ENCODE measurements around the gene MYO16. TPM values are rescaled to one million over a fixed set of nuclear protein-coding genes. Genes with fewer than 3 reads are reported as not detected.

Gene MYO16
- total RNA-seq, 1 donor from 2014 or later = 2.9 TPM

DNA sequence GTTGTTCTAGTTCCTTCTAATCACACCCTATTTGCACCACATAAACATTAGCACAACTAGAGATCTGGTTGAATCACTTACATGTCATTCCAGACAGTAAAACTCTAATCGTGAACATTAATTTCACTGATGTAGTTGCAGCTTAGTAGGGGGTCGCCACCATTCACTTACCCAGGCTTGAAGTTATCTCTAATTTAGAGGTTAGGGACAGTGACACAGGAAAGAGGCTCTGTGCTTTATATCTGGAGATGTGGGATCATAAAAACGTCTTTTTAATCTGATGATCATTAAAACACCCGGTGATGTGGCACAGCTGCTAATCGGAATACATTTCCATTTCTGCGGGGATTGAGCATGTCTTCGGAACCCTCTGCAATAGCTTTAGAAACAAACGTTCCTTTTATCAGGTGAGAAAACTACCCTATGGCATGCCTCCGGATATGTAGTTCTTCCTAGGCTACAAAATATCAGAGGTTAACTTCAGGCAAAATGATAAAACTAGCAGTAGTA is 523.0 kb downstream of the MYO16 start:
- DNase-seq (ENCODE audit: low spot score) = no peak

- no peak for DNase-seq (ENCODE audit: low spot score)
These were observed 523.5 kb downstream of the MYO16 start for GRCh38 chr13:109152941-109153340.

DNA sequence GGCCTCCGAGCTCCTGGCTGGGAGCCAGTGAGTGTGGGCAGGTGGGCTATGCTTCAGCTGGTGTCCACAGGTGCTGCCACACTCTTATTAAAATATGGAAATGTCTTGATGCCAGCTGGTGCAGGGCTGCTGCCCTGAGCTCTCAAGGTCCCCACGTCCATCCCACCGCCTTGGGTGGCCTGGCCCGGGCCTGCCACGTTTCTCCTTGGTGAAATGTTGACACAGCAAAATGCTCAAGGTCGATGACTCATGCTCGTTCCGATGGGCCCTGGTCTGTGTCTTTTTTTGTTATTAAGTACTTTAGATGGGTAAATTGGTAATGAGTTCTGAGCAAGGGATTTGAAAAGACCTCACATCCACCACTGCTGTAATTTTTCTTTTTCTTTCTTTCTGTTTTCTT is 524.7 kb downstream of the MYO16 start:
- DNase-seq (ENCODE audit: low spot score) = no peak

DNA sequence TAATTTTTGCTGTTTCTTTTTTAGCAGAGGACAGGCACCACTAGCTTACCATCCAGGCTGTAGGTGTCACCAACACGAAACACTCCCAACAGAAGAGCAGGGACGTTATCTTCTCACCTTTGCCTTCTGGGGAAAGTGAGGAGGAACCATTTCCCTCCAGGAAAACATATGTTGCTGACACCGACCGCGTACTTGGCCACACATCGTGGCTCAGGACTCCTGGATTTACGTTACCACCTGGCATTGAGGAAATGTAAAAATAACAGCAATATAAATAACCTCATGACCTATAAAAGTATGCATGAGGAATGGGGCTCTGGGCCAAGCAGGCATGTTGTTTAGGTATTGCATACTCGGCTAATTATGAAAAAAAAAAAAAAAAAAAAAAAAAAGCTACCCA is 525.1 kb downstream of the MYO16 start:
- no peak for DNase-seq (ENCODE audit: low spot score)

DNA sequence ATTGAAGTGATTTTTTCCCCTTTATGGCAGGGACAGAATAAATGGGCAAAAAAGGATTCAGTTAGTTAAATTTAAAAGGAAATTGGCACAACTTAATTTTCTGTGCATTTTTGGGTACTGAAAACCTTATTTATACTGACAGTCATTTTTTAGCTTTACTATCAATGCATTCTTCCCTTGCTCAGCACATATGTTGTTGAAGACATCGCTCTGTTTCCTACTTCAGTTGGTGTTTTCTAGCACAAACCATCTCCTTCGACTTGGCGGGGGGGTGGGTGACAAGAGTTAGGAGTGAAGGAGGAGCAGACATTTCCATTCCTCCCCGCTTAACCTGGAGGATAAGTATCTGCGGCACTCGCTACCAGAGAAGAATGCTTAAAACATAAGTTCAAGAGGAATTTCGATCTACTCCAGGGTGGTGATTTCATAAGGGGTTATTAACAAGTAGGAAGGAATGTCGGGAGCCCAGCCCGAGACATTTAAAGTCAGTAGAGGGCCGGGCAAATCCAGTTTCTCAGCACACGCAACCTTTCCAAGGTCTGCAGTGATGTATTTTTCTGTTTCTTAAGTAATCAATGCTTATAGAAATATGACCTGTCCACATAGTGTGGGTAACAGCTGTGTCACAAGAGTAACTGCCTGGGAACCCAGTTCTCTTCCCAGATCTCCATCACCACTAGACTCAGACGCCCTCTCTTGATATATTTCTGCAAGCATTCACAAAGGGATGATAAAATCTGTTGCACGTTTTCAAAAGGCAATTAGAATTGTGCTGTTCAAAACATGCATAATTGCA is 525.8 kb downstream of the MYO16 start:
- no peak for DNase-seq (ENCODE audit: low spot score)

DNA sequence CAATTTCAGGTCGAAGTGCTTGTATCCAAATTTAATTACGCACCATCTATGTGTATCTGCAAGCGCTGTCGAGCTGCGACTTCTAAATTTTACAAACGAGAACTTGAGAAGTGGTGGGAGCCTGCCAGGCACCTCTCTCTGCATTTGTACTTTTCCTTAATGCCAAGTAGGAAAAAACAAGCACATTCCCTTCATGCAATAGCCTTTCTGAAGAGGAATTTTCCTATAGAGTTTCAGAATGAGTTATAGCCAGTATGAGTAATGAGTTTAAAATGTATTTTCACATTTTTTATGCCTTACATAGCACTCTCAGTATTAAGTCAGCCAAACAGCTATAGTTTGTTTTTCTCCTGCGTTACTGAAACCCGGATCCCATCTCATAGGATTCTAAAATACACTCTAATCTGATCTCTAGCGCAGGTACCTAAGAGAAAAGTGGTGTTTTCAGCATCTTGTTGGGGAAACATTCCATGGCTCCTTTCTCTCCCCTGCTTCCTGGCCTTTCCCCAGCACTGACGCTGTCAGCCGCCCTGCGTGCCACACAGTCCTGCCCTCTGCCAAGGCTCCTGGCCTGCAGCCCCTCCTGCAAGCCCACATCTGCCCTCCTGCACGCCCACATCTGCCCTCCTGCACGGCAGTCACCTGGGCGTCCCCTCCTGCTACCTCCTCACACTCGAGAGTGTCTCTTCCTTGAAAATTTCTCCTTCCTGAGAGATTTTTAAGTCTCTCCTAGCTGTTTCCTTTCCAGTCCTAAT is 526.9 kb downstream of the MYO16 start:
- peak; percentile 89 for DNase-seq (ENCODE audit: low spot score)

DNA sequence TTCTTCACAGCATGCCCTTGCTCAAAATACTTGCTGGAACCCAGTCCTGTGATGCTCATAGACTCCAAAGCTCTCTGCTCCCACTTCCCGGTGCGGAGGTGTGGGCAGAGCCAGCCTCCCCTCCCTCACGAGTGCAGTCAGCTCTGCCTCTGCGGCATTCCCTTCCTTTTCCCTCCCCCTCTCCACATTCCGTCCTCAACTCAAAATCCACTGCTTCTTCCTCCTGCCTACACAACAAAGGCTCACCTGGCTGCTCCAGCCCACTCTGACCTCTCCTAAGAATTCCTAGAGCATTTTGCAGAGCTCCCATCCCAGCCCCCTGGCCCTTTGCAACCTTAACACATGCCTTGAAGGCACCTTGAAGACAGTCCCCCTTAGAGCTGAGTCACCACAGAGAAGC is 527.9 kb downstream of the MYO16 start:
- DNase-seq (ENCODE audit: low spot score) = no peak

DNA sequence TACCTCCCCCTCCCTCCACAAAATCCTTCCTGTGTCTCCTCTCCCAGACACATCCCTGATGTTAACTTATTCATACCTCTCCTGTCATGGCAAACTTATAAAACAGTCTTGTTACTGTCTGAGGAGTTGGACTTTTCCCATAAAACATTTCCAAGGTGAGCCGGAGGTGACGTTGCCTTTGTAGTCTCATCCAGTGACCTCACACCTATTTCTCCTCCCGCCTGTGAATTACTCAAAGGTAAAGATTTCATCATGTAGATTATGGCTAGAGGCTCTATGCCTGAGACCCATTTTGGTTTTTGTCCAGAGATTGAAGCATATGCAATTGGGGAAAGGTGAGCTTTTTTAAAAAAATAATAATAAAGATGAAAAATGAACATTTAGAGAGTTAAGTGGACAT is 529.0 kb downstream of the MYO16 start:
- no peak for DNase-seq (ENCODE audit: low spot score)

DNA sequence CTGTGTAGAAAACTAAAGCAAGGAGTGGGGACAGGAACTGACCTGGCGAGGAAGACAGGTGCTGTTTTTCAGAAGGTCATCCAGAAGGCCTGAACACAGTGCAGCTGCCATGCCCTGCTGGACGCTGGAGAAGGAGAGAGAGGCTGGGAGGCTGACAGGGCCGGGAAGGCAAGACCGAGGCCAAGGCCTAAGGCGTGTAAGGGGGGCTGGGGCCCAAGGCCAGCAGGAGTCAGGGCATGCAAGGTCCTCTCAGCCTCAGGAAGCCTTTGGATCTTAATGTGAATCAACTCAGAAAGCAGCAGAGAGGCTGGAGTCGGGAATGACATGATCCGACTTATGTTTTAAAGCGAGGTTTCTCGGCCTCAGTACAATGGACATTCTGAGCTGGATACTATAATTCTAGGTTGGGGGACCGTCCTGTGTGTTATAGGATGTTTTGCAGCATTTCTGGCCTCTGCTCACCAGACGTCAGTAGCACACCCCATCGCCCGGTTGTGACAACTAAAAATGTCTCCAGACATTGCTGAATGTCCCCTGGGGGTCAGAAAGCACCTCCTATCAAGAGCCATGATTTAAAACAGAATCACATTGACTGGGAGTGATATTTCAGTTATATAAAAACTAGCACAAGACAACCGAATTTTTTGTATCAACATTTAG is 530.4 kb downstream of the MYO16 start:
- no peak for DNase-seq (ENCODE audit: low spot score)

DNA sequence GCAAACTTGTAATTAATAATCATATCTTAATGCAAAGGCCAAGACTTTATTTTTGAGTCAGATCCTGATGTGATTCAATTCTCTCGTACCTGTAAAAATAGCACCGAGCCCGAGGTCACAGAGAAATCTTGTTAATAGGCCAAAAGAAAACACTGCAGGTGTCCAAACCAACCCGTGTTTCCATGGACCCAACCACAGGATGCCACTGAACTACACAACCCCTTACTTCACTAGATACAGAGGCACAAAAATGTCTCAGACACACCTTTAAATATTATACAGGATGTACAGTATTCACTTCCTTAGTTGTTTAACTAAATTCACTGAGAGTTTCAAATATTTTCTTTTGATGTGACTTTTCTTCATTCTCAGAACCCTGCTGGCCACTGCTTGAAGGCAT is 530.9 kb downstream of the MYO16 start:
- no peak for DNase-seq (ENCODE audit: low spot score)

DNA sequence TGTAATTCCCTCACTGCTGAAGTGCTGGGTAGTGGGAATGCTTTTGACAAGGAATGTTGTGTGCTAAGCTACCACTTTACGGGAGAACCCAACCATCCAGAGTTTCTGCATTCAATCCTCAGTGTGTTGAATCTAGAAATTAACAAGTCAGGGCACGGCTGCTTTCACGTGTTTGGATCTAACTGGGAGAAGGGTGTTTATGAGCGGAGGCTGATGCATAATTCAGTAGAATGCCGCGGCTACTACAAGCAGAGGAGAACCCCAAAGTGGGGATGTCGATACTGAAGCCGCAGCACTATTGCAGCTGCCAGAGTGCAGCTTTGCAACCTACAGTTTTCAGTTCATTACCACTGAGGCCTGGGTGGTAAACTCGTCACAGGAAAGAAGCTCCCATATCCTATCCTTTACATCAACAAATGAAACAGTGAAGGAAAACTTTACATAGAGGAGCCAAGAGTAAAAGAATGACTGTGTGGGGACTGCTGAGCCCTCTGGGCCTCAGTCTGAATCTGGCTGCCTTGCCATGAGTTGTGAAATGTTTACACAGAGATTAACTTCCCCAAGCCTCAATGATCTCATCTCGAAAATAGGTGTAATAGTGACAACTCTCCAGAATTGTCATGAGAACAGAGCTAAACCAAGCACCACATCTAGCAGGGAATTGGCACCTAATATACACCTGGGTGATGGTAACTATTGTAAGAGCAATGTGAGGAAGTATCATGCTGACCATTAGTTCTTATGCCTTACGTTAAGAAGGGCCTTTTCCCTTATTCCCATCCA is 531.7 kb downstream of the MYO16 start:
- DNase-seq (ENCODE audit: low spot score) = no peak

- DNase-seq (ENCODE audit: low spot score) = no peak
These were observed 533.0 kb downstream of the MYO16 start for GRCh38 chr13:109162248-109163036.

- DNase-seq (ENCODE audit: low spot score) = no peak
These were observed 533.6 kb downstream of the MYO16 start for GRCh38 chr13:109163037-109163379.

GRCh38 chr13:109165417-109165904 is 536.0 kb downstream of the MYO16 start:
- DNase-seq (ENCODE audit: low spot score) = no peak

GRCh38 chr13:109166804-109167203 is 537.4 kb downstream of the MYO16 start:
- DNase-seq (ENCODE audit: low spot score) = no peak

DNA sequence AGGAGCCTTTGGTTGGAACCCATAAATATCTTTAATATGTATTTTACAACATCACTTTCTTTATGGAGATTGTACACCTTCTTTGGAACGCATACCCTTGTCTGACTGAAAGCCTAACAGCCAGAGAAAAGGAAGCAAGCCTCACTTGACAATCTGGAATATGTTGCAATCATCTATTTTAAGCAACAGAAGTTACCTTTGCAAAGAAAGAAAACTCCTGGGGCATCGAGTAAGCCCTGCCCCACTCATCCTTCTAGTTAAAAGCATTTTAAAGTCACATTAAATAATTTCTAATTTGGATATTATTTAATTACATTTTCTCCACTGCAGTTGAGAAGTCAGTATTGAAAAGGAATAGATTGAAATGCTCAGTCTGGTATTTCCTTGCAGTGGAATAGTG is 542.7 kb downstream of the MYO16 start:
- DNase-seq (ENCODE audit: low spot score) = no peak

DNA sequence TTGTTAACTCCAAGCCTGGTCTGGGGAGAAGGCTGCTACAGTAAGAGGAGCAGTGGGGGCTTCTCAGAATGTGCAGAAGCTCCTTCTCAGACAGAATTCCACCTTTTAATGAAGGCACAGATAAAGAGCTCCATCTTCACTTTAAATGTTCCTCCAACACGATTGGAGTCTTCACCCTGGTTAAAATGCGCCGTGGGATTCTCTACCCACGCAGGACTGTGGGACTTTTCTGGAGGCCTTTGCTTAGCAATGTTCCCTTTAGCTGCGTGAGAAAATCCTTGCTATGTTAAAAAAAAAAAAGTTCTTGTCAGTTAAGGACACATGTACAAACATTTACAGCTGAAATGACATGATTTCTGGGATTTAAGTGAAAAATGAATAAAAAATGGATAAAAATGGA is 546.3 kb downstream of the MYO16 start:
- no peak for DNase-seq (ENCODE audit: low spot score)

DNA sequence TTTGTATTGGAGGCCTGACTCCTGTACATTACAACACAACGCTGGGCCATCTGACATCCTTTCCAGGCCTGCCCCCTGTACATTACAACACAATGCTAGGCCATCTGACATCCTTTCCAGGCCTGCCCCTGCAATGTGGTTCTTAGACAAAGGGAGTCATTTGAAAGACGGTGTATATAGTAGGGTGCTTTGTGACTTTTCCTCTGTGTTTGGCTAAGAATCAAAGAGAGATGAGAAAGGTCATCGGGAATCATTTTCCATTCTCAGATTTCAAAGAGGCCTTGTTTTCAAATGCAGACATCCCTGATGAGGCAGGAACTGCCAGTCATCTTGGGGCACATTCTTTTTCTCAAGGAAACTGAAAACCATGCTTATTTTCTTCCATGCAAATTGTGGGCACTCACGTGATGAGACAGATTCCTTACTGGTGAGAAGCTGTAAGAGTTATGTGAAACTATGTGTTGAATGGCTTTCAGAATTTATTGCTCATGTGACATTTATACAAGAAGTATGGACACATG is 551.6 kb downstream of the MYO16 start:
- DNase-seq (ENCODE audit: low spot score) = peak; percentile 72

- no peak for DNase-seq (ENCODE audit: low spot score)
These were observed 553.5 kb downstream of the MYO16 start for GRCh38 chr13:109182777-109183465.

GRCh38 chr13:109191413-109191812 is 562.0 kb downstream of the MYO16 start:
- peak; percentile 33 for DNase-seq (ENCODE audit: low spot score)

Measured in umbilical cord (tissue), 2 donors.